ENCODE data around the gene FCN3.
"Not testable (repeated sequence)": the region's sequence is repeated elsewhere in the genome, so short reads cannot be mapped to it uniquely, and the experiment has no call there.

The FCN3 gene

GRCh38 chr1:27413004-27413403 lies 38.4 kb upstream of the FCN3 start:
- in situ Hi-C loops (cut with MboI; ENCODE audit: low sequenced_read_pairs, unreplicated experiment), result no loop called here
- no peak for TF ChIP-seq CTCF (IDR thresholded peaks at IDR 0.05; ENCODE audit: borderline replicate concordance, control extremely low read depth, extremely low read depth, insufficient read depth, missing control alignments)
- DNase-seq (ENCODE audit: low spot score), result no peak

GRCh38 chr1:27412502-27412901 lies 37.9 kb upstream of the FCN3 start:
- in situ Hi-C loops (cut with MboI; ENCODE audit: low sequenced_read_pairs, unreplicated experiment), result no loop called here

GRCh38 chr1:27410709-27411108 lies 36.1 kb upstream of the FCN3 start:
- no peak for DNase-seq (ENCODE audit: low spot score)
- no peak for TF ChIP-seq CTCF (IDR thresholded peaks at IDR 0.05; ENCODE audit: borderline replicate concordance, control extremely low read depth, extremely low read depth, insufficient read depth, missing control alignments)
- in situ Hi-C loops (cut with MboI; ENCODE audit: low sequenced_read_pairs, unreplicated experiment), result no loop called here

More at GRCh38 chr1:27412502-27412901, 37.9 kb upstream of the FCN3 start:
- TF ChIP-seq CTCF (IDR thresholded peaks at IDR 0.05; ENCODE audit: borderline replicate concordance, control extremely low read depth, extremely low read depth, insufficient read depth, missing control alignments), result no peak
- no peak for DNase-seq (ENCODE audit: low spot score)

- in situ Hi-C loops (cut with MboI; ENCODE audit: low sequenced_read_pairs, unreplicated experiment), result no loop called here
- no peak for TF ChIP-seq CTCF (IDR thresholded peaks at IDR 0.05; ENCODE audit: borderline replicate concordance, control extremely low read depth, extremely low read depth, insufficient read depth, missing control alignments)
- DNase-seq (ENCODE audit: low spot score), result no peak
Observed at GRCh38 chr1:27409669-27410068, 35.0 kb upstream of the FCN3 start.

- in situ Hi-C loops (cut with MboI; ENCODE audit: low sequenced_read_pairs, unreplicated experiment), result no loop called here
- TF ChIP-seq CTCF (IDR thresholded peaks at IDR 0.05; ENCODE audit: borderline replicate concordance, control extremely low read depth, extremely low read depth, insufficient read depth, missing control alignments), result no peak
- DNase-seq (ENCODE audit: low spot score), result no peak
Observed at GRCh38 chr1:27408151-27408550, 33.5 kb upstream of the FCN3 start.

GRCh38 chr1:27406791-27407190 lies 32.2 kb upstream of the FCN3 start:
- DNase-seq (ENCODE audit: low spot score); in situ Hi-C loops (cut with MboI; ENCODE audit: low sequenced_read_pairs, unreplicated experiment): not testable (repeated sequence)

GRCh38 chr1:27406362-27406680 lies 31.7 kb upstream of the FCN3 start:
- no peak for DNase-seq (ENCODE audit: low spot score)
- TF ChIP-seq CTCF (IDR thresholded peaks at IDR 0.05; ENCODE audit: borderline replicate concordance, control extremely low read depth, extremely low read depth, insufficient read depth, missing control alignments), result no peak
- in situ Hi-C loops (cut with MboI; ENCODE audit: low sequenced_read_pairs, unreplicated experiment), result no loop called here

- DNase-seq (ENCODE audit: low spot score); in situ Hi-C loops (cut with MboI; ENCODE audit: low sequenced_read_pairs, unreplicated experiment): not testable (repeated sequence)
Observed at GRCh38 chr1:27405598-27406361, 31.2 kb upstream of the FCN3 start.
